OCI-LY7 (cell line): Measurements from ENCODE around the gene GRK5.

ENCODE experiments used
- EZH2phosphoT487 ChIP-seq: fragments of 200-600 bp; sonication (generic); IDR thresholded peaks from 2 replicates; pipeline ENCODE4 v1.6.1; 2018; ENCODE audit warnings: low read depth, borderline replicate concordance, mild to moderate bottlenecking, mixed run types, antibody characterized with exemption, low read length, moderate library complexity, mixed read lengths
- TF ChIP-seq, protein P1 (sequence below): fragments of 200-600 bp; sonication (generic); conservative IDR thresholded peaks from 2 replicates; pipeline ENCODE4 v1.5.1; 2014; ENCODE audit warnings: mild to moderate bottlenecking, antibody characterized with exemption, low read length, moderate library complexity, mixed read lengths

GRCh38 chr10:119503821-119504220, 296.4 kb downstream of the GRK5 start:
- TF ChIP-seq, protein P1, sequence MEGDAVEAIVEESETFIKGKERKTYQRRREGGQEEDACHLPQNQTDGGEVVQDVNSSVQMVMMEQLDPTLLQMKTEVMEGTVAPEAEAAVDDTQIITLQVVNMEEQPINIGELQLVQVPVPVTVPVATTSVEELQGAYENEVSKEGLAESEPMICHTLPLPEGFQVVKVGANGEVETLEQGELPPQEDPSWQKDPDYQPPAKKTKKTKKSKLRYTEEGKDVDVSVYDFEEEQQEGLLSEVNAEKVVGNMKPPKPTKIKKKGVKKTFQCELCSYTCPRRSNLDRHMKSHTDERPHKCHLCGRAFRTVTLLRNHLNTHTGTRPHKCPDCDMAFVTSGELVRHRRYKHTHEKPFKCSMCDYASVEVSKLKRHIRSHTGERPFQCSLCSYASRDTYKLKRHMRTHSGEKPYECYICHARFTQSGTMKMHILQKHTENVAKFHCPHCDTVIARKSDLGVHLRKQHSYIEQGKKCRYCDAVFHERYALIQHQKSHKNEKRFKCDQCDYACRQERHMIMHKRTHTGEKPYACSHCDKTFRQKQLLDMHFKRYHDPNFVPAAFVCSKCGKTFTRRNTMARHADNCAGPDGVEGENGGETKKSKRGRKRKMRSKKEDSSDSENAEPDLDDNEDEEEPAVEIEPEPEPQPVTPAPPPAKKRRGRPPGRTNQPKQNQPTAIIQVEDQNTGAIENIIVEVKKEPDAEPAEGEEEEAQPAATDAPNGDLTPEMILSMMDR = no peak
- no peak for TF ChIP-seq EZH2phosphoT487
